Smooth muscle cell (in vitro differentiated cells): ENCODE data around the gene NAT9. TPM values are rescaled to one million over a fixed set of nuclear protein-coding genes. Genes with fewer than 3 reads are reported as not detected.

Source experiments
- DNase-seq: peaks from one replicate; lab custom pipeline; 2025; ENCODE audit not compliant: unreplicated experiment; lab: John Stamatoyannopoulos, UW
- H2AFZ ChIP-seq: fragments of 200-600 bp; sonication (generic); 2 replicates; pipeline ENCODE4 v1.6.0; 2016; ENCODE audit warnings: antibody characterized with exemption, low read depth, mild to moderate bottlenecking
- H3F3A ChIP-seq: fragments of 200-600 bp; sonication (generic); 2 replicates; pipeline ENCODE4 v1.6.0; 2017; ENCODE audit warnings: antibody characterized with exemption, low read depth
- H3K27ac ChIP-seq: fragments of 200-600 bp; sonication (generic); 2 replicates; pipeline ENCODE4 v1.5.1; 2016; ENCODE audit warnings: low read depth, mild to moderate bottlenecking
- H3K27me3 ChIP-seq: fragments of 200-600 bp; sonication (generic); 2 replicates; pipeline ENCODE4 v1.6.1; 2016; ENCODE audit warnings: low read depth, mild to moderate bottlenecking
- H3K36me3 ChIP-seq: fragments of 200-600 bp; sonication (generic); 2 replicates; pipeline ENCODE4 v1.5.1; 2016; ENCODE audit warnings: low read depth
- H3K4me1 ChIP-seq: fragments of 200-600 bp; sonication (generic); 2 replicates; pipeline ENCODE4 v1.5.1; 2016; ENCODE audit warnings: low read depth
- H3K4me2 ChIP-seq: fragments of 200-600 bp; sonication (generic); 2 replicates; pipeline ENCODE4 v1.6.0; 2016; ENCODE audit warnings: mild to moderate bottlenecking
- H3K4me3 ChIP-seq: fragments of 200-600 bp; sonication (generic); 2 replicates; pipeline ENCODE4 v1.5.1; 2016; ENCODE audit warnings: mild to moderate bottlenecking
- H3K79me2 ChIP-seq: fragments of 200-600 bp; sonication (generic); 2 replicates; pipeline ENCODE4 v1.6.0; 2016; ENCODE audit warnings: low read depth, mild to moderate bottlenecking
- H3K9ac ChIP-seq: fragments of 200-600 bp; sonication (generic); 2 replicates; pipeline ENCODE4 v1.6.0; 2016; ENCODE audit warnings: low read depth
- H3K9me3 ChIP-seq: fragments of 200-600 bp; sonication (generic); replicated peaks from 2 replicates; pipeline ENCODE4 v1.5.1; 2016; ENCODE audit warnings: low read depth
- H4K20me1 ChIP-seq: fragments of 200-600 bp; sonication (generic); 2 replicates; pipeline ENCODE4 v1.6.0; 2016; ENCODE audit warnings: low read depth
- CTCF ChIP-seq: fragments of 200-600 bp; sonication (generic); IDR thresholded peaks from 2 replicates; pipeline ENCODE4 v1.5.1; 2017; ENCODE audit warnings: borderline replicate concordance, mild to moderate bottlenecking, antibody characterized with exemption; ENCODE audit not compliant: insufficient read depth, poor library complexity, severe bottlenecking
- WGBS: methylation state at CpG from one replicate; pipeline ENCODE4 v1.1.7; 2016; ENCODE audit warnings: low lambda C conversion rate; 5-methylcytosine and 5-hydroxymethylcytosine counted together
- polyA plus RNA-seq: library from polyadenylated mRNA; unstranded; fragments of >200 nt; fragmentation: Nextera tagmentation; extraction: Ambion mirVana; gene quantifications from 2 replicates; pipeline ENCODE4 v1.2.1, GENCODE V29; 2016
- total RNA-seq: library from RNA; depleted of rRNA; stranded (reverse); fragments of >200 nt; gene quantifications from 2 replicates; pipeline ENCODE4 v1.2.3, GENCODE V29; 2014

Gene NAT9
- total and polyA plus RNA-seq, 2 experiments from 2014 or later: 21.4 to 42.5 TPM

- Histone ChIP-seq H3K4me3 (no peak overlapping the region), H3K27me3 (no peaks in the 10 kb centered on the region), H3K9ac (no peak overlapping the region), H3F3A (no peaks in the 10 kb centered on the region), H3K36me3 (no peaks in the 10 kb centered on the region), H3K9me3 (no peaks in the 10 kb centered on the region), H3K4me2 (no peak overlapping the region), H3K79me2 (no peaks in the 10 kb centered on the region), H2AFZ (no peak overlapping the region), H3K4me1 (no peaks in the 10 kb centered on the region), H3K27ac (no peak overlapping the region), H4K20me1 (peaks cover 6% of the 10 kb centered on the region)
- DNase-seq: no peak
- 91% methylated on average over 4 of the region's 4 CpGs for WGBS
- TF ChIP-seq CTCF: no peak
Observed at GRCh38 chr17:74796211-74796610, 20.1 kb upstream of the NAT9 start.

- TF ChIP-seq CTCF: no peak
- Histone ChIP-seq H2AFZ (no peak overlapping the region), H3K9ac (no peak overlapping the region), H3K4me3 (no peak overlapping the region), H3K9me3 (no peaks in the 10 kb centered on the region), H3K27ac (no peak overlapping the region), H3F3A (no peaks in the 10 kb centered on the region), H3K79me2 (no peaks in the 10 kb centered on the region), H3K4me2 (no peak overlapping the region), H3K27me3 (no peaks in the 10 kb centered on the region), H3K4me1 (no peaks in the 10 kb centered on the region), H4K20me1 (peaks cover 6% of the 10 kb centered on the region), H3K36me3 (no peaks in the 10 kb centered on the region)
- no peak for DNase-seq
- 96% methylated on average over 18 of the region's 18 CpGs for WGBS
Observed at GRCh38 chr17:74795327-74796020, 19.3 kb upstream of the NAT9 start.

- H3F3A ChIP-seq: no peaks in the 10 kb centered on the region
- no peaks in the 10 kb centered on the region for H3K9me3 ChIP-seq
- H3K27me3 ChIP-seq: no peaks in the 10 kb centered on the region
- no peaks in the 10 kb centered on the region for H4K20me1 ChIP-seq
- no peak overlapping the region for H3K4me2 ChIP-seq
- no peaks in the 10 kb centered on the region for H3K79me2 ChIP-seq
- no peak overlapping the region for H2AFZ ChIP-seq
- H3K9ac ChIP-seq: no peak overlapping the region
- no peaks in the 10 kb centered on the region for H3K4me1 ChIP-seq
- no peak overlapping the region for H3K27ac ChIP-seq
- no peak for TF ChIP-seq CTCF
- DNase-seq: no peak
- no peak overlapping the region for H3K4me3 ChIP-seq
- H3K36me3 ChIP-seq: no peaks in the 10 kb centered on the region
- WGBS: 96% methylated on average over 12 of the region's 12 CpGs
Observed at GRCh38 chr17:74792586-74793105, 16.5 kb upstream of the NAT9 start.
